ENCODE data around the gene C2CD2L. TPM values are rescaled to one million over a fixed set of nuclear protein-coding genes. Genes with fewer than 3 reads are reported as not detected.
"Not testable (repeated sequence)": the region's sequence is repeated elsewhere in the genome, so short reads cannot be mapped to it uniquely, and the experiment has no call there.

C2CD2L gene
- total and polyA plus RNA-seq, 2 of the 4 experiments (the other 2 are of a cell fraction): 2.2 to 8.7 TPM

- BruUV-seq (replicated peaks); H3K4me1 ChIP-seq (ENCODE audit: control insufficient read depth, insufficient read depth, low read length); H3K23ac ChIP-seq (ENCODE audit: low read depth, low read length); H3K9me3 ChIP-seq (ENCODE audit: control insufficient read depth, insufficient read depth, low read length); H2AK9ac ChIP-seq (replicated peaks; ENCODE audit: low read depth, low read length, poor library complexity); H3K27me3 ChIP-seq (ENCODE audit: control insufficient read depth, insufficient read depth, low read length); H3K36me3 ChIP-seq (ENCODE audit: control insufficient read depth, insufficient read depth, low read length); H4K8ac ChIP-seq (ENCODE audit: low read depth in 2 of 2, low read length in 2 of 2); H2BK120ac ChIP-seq (ENCODE audit: low read depth, low read length); H3K56ac ChIP-seq (ENCODE audit: extremely low read depth, insufficient read depth, low read length); H3K79me1 ChIP-seq (ENCODE audit: low read depth in 1 of 2, low read length in 2 of 2); H3K27ac ChIP-seq (ENCODE audit: insufficient read depth, low read length); dilution Hi-C loops (cut with HindIII; ENCODE audit: low sequenced_read_pairs, unreplicated experiment); H4K5ac ChIP-seq (ENCODE audit: low read depth, low read length); H2BK15ac ChIP-seq (ENCODE audit: low read depth, low read length); POLR2A ChIA-PET (ENCODE audit: unreplicated experiment); H3K4ac ChIP-seq (ENCODE audit: low read depth, low read length); H3K4me2 ChIP-seq (ENCODE audit: low read depth, low read length); H4K91ac ChIP-seq (ENCODE audit: insufficient read depth, low read depth, low read length); H3K9ac ChIP-seq (ENCODE audit: low read depth, low read length); in situ Hi-C loops (cut with MboI; ENCODE audit: low sequenced_read_pairs); ATAC-seq (ENCODE audit: low read depth); H3K18ac ChIP-seq (ENCODE audit: low read depth, low read length); DNase-seq; H4K20me1 ChIP-seq (ENCODE audit: insufficient read depth, low read length); H3K14ac ChIP-seq (replicated peaks; ENCODE audit: low read depth, low read length); H2BK20ac ChIP-seq (ENCODE audit: low read depth, low read length); CTCF ChIA-PET; H3K4me3 ChIP-seq (ENCODE audit: insufficient read depth, low read depth, low read length); H2AK5ac ChIP-seq (ENCODE audit: low read depth, low read length); H2AFZ ChIP-seq (replicated peaks; ENCODE audit: low read length, poor library complexity); H2BK5ac ChIP-seq (ENCODE audit: low read depth, low read length, poor library complexity, severe bottlenecking); intact Hi-C loops (cut with micrococcal nuclease); H3K9me1 ChIP-seq (ENCODE audit: insufficient read depth, low read length): not testable (repeated sequence)
- WGBS, 2 experiments (ENCODE audit: extremely low coverage in 2 of 2, insufficient read length in 1 of 2): no CpG with 5 or more reads among the region's 10 CpGs
These were observed 32.1 kb downstream of the C2CD2L start for GRCh38 chr11:119139276-119139675.
